Measurements from ENCODE around the gene C2CD4D. TPM values are rescaled to one million over a fixed set of nuclear protein-coding genes. Genes with fewer than 3 reads are reported as not detected.

Gene C2CD4D
- total RNA-seq, 1 donor from 2014 or later, result not detected

GRCh38 chr1:151853411-151853943 is 13.9 kb upstream of the C2CD4D start, which contains the start of gene THEM5:
THEM5 (minus strand) TSS chr1:151853712; CDS start chr1:151853565, 147 bp downstream.
- DNase-seq (ENCODE audit: low read depth), result no peak
- Histone ChIP-seq H3K36me3 (ENCODE audit: control insufficient read depth, insufficient read depth, low read length) (no peaks in the 10 kb centered on the region), H3K27me3 (ENCODE audit: control insufficient read depth, insufficient read depth, low read length) (no peaks in the 10 kb centered on the region), H3K4me3 (ENCODE audit: low read depth, low read length) (no peak within 1 kb of the TSS)
- FAIRE-seq, result no peak
- no peak for TF ChIP-seq CTCF (IDR thresholded peaks at IDR 0.05; ENCODE audit: insufficient read depth, low read length, severe bottlenecking)

- peak; percentile 66 for FAIRE-seq
- H3K36me3 ChIP-seq (ENCODE audit: control insufficient read depth, insufficient read depth, low read length), result no peaks in the 10 kb centered on the region
- no peak for DNase-seq (ENCODE audit: low read depth)
- H3K27me3 ChIP-seq (ENCODE audit: control insufficient read depth, insufficient read depth, low read length), result no peaks in the 10 kb centered on the region
- H3K4me3 ChIP-seq (ENCODE audit: low read depth, low read length), result no peak overlapping the region
- no peak for TF ChIP-seq CTCF (IDR thresholded peaks at IDR 0.05; ENCODE audit: insufficient read depth, low read length, severe bottlenecking)
Measured at GRCh38 chr1:151852733-151853132, 13.1 kb upstream of the C2CD4D start.

DNA sequence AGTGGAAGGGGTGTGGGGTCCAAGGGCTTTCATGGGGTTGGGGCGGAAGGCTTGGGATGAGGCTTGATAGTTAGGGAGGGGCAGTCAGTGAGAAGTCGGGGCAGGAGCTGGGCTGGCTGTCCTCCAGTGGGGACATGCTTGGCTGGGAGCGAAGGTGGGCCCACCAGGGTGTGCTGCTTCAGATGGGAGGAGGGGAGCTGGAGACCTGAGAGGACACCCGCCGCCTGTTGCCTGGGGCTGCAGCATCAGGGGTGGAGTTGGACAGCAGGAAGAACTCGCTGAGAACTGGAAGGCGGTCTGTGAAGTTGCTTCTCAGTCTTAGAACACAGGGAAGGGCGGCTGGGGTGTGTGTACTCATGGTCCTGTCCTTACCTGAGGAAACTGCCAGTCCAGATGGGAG is 12.3 kb upstream of the C2CD4D start:
- FAIRE-seq, result no peak
- no peak for DNase-seq (ENCODE audit: low read depth)
- no peaks in the 10 kb centered on the region for H3K27me3 ChIP-seq (ENCODE audit: control insufficient read depth, insufficient read depth, low read length)

DNA sequence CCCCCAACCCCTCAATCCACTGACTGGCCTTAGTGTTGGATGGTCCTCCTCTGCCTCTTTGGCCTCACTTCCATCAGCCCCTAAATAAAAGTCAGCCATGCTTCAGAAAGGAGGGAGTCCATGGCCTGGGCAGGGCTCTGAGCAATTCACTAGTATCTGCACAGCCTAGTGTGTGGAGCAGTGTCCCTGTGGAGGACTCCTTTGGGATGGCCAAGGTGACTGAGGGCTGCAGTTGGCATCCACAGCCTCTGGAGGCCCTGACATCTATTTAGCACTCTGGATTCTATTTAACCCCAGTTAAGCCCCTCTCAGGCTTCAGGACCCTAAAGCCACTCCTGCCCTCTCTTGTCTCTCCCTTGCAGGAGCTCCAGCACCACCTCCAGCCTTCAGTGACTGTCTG is 10.3 kb upstream of the C2CD4D start:
- FAIRE-seq, result no peak

More for the DNA sequence above, 12.3 kb upstream of the C2CD4D start:
- Histone ChIP-seq H3K36me3 (ENCODE audit: control insufficient read depth, insufficient read depth, low read length) (no peaks in the 10 kb centered on the region), H3K4me3 (ENCODE audit: low read depth, low read length) (no peak overlapping the region)
- no peak for TF ChIP-seq CTCF (IDR thresholded peaks at IDR 0.05; ENCODE audit: insufficient read depth, low read length, severe bottlenecking)

DNA sequence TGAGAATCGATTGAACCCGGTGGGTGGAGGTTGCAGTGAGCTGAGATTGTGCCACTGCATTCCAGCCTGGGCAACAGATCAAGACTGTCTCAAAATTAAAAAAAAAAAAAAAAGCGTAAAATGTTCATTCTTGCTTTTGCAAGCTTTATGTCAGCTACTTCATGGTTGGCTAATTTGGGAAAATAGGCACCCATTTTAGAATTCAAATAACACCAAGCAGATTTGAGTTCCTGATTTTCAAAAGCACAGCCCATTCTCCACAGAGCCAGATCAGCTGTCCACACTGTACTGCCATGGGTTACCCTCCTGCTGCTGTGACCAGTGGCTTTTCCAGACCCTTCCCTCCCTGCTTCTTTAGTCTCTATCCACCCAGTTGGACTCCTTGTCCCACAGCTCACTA is 9.5 kb upstream of the C2CD4D start:
- FAIRE-seq, result peak; percentile 52
- H3K36me3 ChIP-seq (ENCODE audit: control insufficient read depth, insufficient read depth, low read length), result no peaks in the 10 kb centered on the region
- no peak for DNase-seq (ENCODE audit: low read depth)
- H3K27me3 ChIP-seq (ENCODE audit: control insufficient read depth, insufficient read depth, low read length), result no peaks in the 10 kb centered on the region
- no peak for TF ChIP-seq CTCF (IDR thresholded peaks at IDR 0.05; ENCODE audit: insufficient read depth, low read length, severe bottlenecking)
- no peak overlapping the region for H3K4me3 ChIP-seq (ENCODE audit: low read depth, low read length)

More for the DNA sequence above, 10.3 kb upstream of the C2CD4D start:
- TF ChIP-seq CTCF (IDR thresholded peaks at IDR 0.05; ENCODE audit: insufficient read depth, low read length, severe bottlenecking), result no peak
- H3K4me3 ChIP-seq (ENCODE audit: low read depth, low read length), result no peak overlapping the region
- DNase-seq (ENCODE audit: low read depth), result no peak
- H3K27me3 ChIP-seq (ENCODE audit: control insufficient read depth, insufficient read depth, low read length), result no peaks in the 10 kb centered on the region
- H3K36me3 ChIP-seq (ENCODE audit: control insufficient read depth, insufficient read depth, low read length), result no peaks in the 10 kb centered on the region

All from bronchial epithelial cell (primary cell).